DND-41 (cell line): ENCODE results near the gene VSIG8.

Experiments
- ATAC-seq: fragments of 200-7000 bp; cut with Tn5 transposase; 3 replicates; pipeline ENCODE4 v1.9.1; 2021; ENCODE audit warnings: low read depth; ENCODE audit not compliant: insufficient read depth
- DNase-seq: peaks from one replicate; pipeline ENCODE4 v3.0.0-alpha.2; 2020
- H2AFZ ChIP-seq: 2 replicates; pipeline ENCODE4 v1.6.0; 2012; ENCODE audit warnings: low read depth, low read length
- H3K27ac ChIP-seq: 2 replicates; pipeline ENCODE4 v1.5.1; 2012; ENCODE audit warnings: low read length, inconsistent platforms
- H3K27me3 ChIP-seq: fragments of 200-600 bp; sonication (generic); 2 replicates; pipeline ENCODE4 v1.6.0; 2012; ENCODE audit warnings: low read length, mild to moderate bottlenecking, inconsistent platforms; ENCODE audit not compliant: insufficient read depth, poor library complexity
- H3K36me3 ChIP-seq: 2 replicates; pipeline ENCODE4 v1.5.1; 2012; ENCODE audit warnings: low read length, inconsistent platforms; ENCODE audit not compliant: insufficient read depth
- H3K4me1 ChIP-seq: 2 replicates; pipeline ENCODE4 v1.5.1; 2012; ENCODE audit warnings: mild to moderate bottlenecking, low read length; ENCODE audit not compliant: insufficient read depth
- H3K4me2 ChIP-seq: 2 replicates; pipeline ENCODE4 v1.6.0; 2012; ENCODE audit warnings: mild to moderate bottlenecking, moderate library complexity, low read length, inconsistent platforms; ENCODE audit not compliant: insufficient read depth
- H3K4me3 ChIP-seq, 2 experiments: fragments of 200-600 bp in 1 of 2; shearing (Covaris generic) in 1 of 2; 2 replicates each; pipeline ENCODE4 v1.5.1; 2012 to 2016; ENCODE audit warnings: inconsistent platforms in 2 of 2, low read length in 2 of 2, mild to moderate bottlenecking in 2 of 2, low read depth in 1 of 2, moderate library complexity in 1 of 2
- H3K79me2 ChIP-seq: 2 replicates; pipeline ENCODE4 v1.6.0; 2012; ENCODE audit warnings: low read length, inconsistent platforms; ENCODE audit not compliant: insufficient read depth
- H3K9ac ChIP-seq: 2 replicates; pipeline ENCODE4 v1.6.0; 2012; ENCODE audit warnings: low read depth, mild to moderate bottlenecking, inconsistent platforms, low read length, moderate library complexity
- H3K9me3 ChIP-seq: 2 replicates; pipeline ENCODE4 v1.5.1; 2012; ENCODE audit warnings: low read length, moderate library complexity, mild to moderate bottlenecking, inconsistent platforms; ENCODE audit not compliant: insufficient read depth, severe bottlenecking
- H4K20me1 ChIP-seq: 2 replicates; pipeline ENCODE4 v1.6.0; 2012; ENCODE audit warnings: low read length; ENCODE audit not compliant: insufficient read depth
- EZH2 ChIP-seq: IDR thresholded peaks from 3 replicates; pipeline ENCODE4 v1.6.1; 2012; ENCODE audit warnings: borderline replicate concordance, low read depth, mild to moderate bottlenecking, moderate library complexity, low read length, inconsistent platforms; ENCODE audit not compliant: severe bottlenecking
- TF ChIP-seq, protein P1 (sequence below): IDR thresholded peaks from 2 replicates; pipeline ENCODE4 v1.5.1; 2012; ENCODE audit warnings: borderline replicate concordance, low read length, moderate library complexity, mild to moderate bottlenecking; ENCODE audit not compliant: poor library complexity, severe bottlenecking; ENCODE audit errors: extremely low read depth

VSIG8 gene, protein sequence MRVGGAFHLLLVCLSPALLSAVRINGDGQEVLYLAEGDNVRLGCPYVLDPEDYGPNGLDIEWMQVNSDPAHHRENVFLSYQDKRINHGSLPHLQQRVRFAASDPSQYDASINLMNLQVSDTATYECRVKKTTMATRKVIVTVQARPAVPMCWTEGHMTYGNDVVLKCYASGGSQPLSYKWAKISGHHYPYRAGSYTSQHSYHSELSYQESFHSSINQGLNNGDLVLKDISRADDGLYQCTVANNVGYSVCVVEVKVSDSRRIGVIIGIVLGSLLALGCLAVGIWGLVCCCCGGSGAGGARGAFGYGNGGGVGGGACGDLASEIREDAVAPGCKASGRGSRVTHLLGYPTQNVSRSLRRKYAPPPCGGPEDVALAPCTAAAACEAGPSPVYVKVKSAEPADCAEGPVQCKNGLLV

DNA sequence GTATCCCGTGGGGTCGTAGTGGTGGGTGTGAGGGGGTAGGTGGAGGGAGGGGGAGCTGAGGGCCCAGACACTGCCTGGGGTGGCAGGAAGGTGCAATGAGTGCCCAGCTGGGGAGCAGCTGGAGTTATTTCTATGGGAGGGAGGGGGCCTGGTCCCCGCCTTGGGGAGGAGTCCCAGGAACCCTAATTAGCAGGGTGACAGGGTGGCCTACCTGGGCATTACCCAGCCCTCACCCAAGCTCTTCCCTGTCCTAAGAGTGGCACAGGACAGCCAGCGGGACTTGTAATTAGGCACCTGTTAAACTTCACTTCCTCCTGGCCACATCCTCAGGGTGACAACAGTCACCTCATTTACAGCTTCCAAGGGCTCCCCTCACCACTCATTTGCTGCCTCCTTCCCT lies at the start of gene VSIG8:
VSIG8 (minus strand) TSS at position 101 of the 400 bp plus-strand sequence. CDS start 136 bp downstream, outside the sequence.
- no peak within 1 kb of the TSS for H2AFZ ChIP-seq
- H4K20me1 ChIP-seq = no peaks in the 10 kb centered on the region; the same call in 1 of the 2 replicates
- no peak within 1 kb of the TSS for H3K4me2 ChIP-seq
- TF ChIP-seq, protein P1, sequence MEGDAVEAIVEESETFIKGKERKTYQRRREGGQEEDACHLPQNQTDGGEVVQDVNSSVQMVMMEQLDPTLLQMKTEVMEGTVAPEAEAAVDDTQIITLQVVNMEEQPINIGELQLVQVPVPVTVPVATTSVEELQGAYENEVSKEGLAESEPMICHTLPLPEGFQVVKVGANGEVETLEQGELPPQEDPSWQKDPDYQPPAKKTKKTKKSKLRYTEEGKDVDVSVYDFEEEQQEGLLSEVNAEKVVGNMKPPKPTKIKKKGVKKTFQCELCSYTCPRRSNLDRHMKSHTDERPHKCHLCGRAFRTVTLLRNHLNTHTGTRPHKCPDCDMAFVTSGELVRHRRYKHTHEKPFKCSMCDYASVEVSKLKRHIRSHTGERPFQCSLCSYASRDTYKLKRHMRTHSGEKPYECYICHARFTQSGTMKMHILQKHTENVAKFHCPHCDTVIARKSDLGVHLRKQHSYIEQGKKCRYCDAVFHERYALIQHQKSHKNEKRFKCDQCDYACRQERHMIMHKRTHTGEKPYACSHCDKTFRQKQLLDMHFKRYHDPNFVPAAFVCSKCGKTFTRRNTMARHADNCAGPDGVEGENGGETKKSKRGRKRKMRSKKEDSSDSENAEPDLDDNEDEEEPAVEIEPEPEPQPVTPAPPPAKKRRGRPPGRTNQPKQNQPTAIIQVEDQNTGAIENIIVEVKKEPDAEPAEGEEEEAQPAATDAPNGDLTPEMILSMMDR = no peak
- TF ChIP-seq EZH2 = no peak
- no peak within 1 kb of the TSS for H3K4me3 ChIP-seq
- ATAC-seq (no peak), DNase-seq (no peak)
- no peaks in the 10 kb centered on the region for H3K36me3 ChIP-seq
- no peaks in the 10 kb centered on the region for H3K4me1 ChIP-seq
- no peaks in the 10 kb centered on the region for H3K79me2 ChIP-seq
- H3K9ac ChIP-seq = no peak within 1 kb of the TSS
- no peaks in the 10 kb centered on the region for H3K9me3 ChIP-seq
- no peak within 1 kb of the TSS for H3K27ac ChIP-seq
- H3K27me3 ChIP-seq = peaks cover 8% of the 10 kb centered on the region

DNA sequence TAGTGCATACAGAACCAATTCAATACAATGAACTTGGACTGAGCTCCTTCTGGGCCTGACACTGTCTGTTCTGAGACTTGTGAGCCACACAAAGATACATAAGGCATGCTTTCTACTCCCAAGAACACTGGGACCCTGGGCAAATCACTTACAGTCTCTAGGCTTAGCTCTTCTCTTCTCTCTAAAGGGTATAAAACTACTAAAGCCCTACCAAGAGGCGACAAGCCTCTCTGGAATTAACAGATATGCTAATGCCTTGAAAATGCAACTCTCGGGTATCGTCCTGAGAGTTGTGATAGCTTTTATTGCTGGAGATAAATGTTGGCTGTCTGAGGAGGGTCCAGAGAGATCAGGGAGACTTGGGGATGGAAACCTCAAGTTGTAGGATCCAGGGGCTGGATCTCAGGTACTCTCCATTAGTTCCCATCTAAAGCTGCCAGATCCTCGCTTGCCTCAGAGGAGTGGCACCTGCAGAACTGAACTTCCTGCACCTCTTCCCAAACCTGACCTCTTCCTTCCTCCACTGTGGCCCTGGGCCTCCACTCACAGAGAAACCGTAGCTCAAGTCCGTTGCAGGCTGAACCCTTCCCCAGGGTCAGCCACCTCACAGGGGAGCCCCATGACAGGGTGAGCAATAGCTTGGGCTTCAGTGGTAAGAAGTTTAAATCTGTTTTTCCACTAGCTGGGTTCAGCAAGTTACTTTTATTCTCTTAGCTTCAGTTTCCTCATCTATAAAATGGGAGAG lies 49.0 kb upstream of the VSIG8 start:
- Histone ChIP-seq H4K20me1 (no peaks in the 10 kb centered on the region), H3K79me2 (no peaks in the 10 kb centered on the region), H3K4me1 (peaks cover 17% of the 10 kb centered on the region), H3K36me3 (peaks cover 3% of the 10 kb centered on the region; the same call in 1 of the 2 replicates), H3K4me2 (no peak overlapping the region), H3K27me3 (no peaks in the 10 kb centered on the region), H2AFZ (no peak overlapping the region), H3K4me3 (no peak overlapping the region), H3K9me3 (no peaks in the 10 kb centered on the region), H3K9ac (no peak overlapping the region), H3K27ac (no peak overlapping the region; the same call in 1 of the 2 replicates)
- TF ChIP-seq, protein P1 = no peak
- no peak for TF ChIP-seq EZH2
- DNase-seq = no peak
- ATAC-seq = no peak

DNA sequence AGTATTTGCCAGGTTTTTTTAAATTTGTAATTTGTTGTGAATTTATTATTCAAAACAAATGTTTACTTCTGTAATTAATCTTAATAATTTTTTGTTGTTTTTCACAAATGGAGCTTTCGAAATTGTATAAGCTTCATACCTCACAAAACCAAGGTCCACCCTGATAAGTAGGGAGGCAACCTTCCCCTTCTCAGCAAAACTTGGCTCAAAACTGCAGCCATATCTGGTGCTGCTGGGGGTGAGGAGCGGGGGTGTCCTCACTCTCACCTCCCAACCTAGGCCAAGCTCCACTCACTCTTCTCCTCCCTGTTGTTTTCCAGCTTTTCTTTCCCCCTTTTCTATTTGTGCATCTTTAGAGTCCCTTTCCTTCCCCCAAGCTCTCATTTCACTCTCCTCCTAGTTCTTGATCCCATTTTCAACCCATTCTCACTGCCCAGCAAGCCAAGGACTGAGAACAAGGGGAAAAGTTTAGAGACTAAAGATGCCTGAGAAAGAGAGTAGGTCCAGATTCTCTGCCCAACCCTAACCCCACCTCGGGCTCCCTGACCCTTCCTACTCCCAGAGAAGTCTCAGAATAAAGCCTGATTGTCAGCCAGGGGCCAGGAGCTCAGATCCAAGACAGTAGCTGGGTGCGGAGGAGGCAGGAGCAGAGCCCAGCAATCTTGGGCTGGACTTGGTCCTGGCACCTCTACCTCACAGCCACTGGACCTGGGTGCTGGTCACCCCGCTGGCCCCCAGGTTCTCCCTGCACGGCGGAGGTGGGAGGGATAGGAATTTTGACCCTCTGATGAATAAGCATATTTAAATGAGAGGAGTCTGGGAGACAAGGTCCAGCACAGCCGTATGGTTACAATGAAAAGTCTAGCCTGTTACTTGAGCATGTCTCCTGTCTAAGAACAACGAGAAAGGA lies 45.8 kb upstream of the VSIG8 start:
- Histone ChIP-seq H3K27ac (no peak overlapping the region), H3K27me3 (no peaks in the 10 kb centered on the region), H3K4me3 (no peak overlapping the region), H4K20me1 (no peaks in the 10 kb centered on the region), H3K36me3 (no peaks in the 10 kb centered on the region), H3K4me2 (no peak overlapping the region), H3K4me1 (peaks cover 17% of the 10 kb centered on the region), H3K9me3 (no peaks in the 10 kb centered on the region), H3K9ac (no peak overlapping the region), H3K79me2 (no peaks in the 10 kb centered on the region), H2AFZ (no peak overlapping the region)
- no peak for DNase-seq
- ATAC-seq = no peak
- TF ChIP-seq EZH2 = no peak
